ENCODE data around the gene EIF3F.

Gene EIF3F

GRCh38 chr11:7986768-7987559 is at the start of gene EIF3F:
Gene EIF3F, plus strand, starts transcription at chr11:7987337. Its CDS starts 16 bp downstream, at chr11:7987353.
- DNase-seq = peak; percentile 48 to 99 (median 91)

- DNase-seq = no peak
Observed at GRCh38 chr11:7941146-7941545, 46.0 kb upstream of the EIF3F start.

- DNase-seq = no peak
Observed at GRCh38 chr11:7941608-7942007, 45.5 kb upstream of the EIF3F start, which contains the start of gene OR10A3. Gene OR10A3, minus strand, starts transcription at chr11:7941708. Its CDS starts 2,188 bp downstream, at chr11:7939520.

- DNase-seq = no peak
Observed at GRCh38 chr11:7944123-7944522, 43.0 kb upstream of the EIF3F start.

GRCh38 chr11:7949934-7950333 is 37.2 kb upstream of the EIF3F start:
- no peak for DNase-seq

- no peak for DNase-seq
Observed at GRCh38 chr11:7955191-7955590, 31.9 kb upstream of the EIF3F start.

GRCh38 chr11:7964261-7964660 is 22.9 kb upstream of the EIF3F start:
- DNase-seq = no peak

- DNase-seq = no peak
Observed at GRCh38 chr11:7964873-7965272, 22.3 kb upstream of the EIF3F start.

GRCh38 chr11:7965386-7965785 is 21.8 kb upstream of the EIF3F start, which contains the start of gene NLRP10:
Gene NLRP10, minus strand, starts transcription at chr11:7965447. Its CDS starts 1,952 bp downstream, at chr11:7963495.
- no peak for DNase-seq

- DNase-seq = no peak
Observed at GRCh38 chr11:7967097-7967496, 20.0 kb upstream of the EIF3F start.

- no peak for DNase-seq
Observed at GRCh38 chr11:7967826-7968225, 19.3 kb upstream of the EIF3F start.

- DNase-seq = no peak
Observed at GRCh38 chr11:7968686-7969085, 18.5 kb upstream of the EIF3F start.

- DNase-seq = no peak
Observed at GRCh38 chr11:7969756-7970646, 17.1 kb upstream of the EIF3F start.

- no peak for DNase-seq
Observed at GRCh38 chr11:7971846-7972245, 15.3 kb upstream of the EIF3F start.

GRCh38 chr11:7973011-7973410 is 14.1 kb upstream of the EIF3F start:
- DNase-seq = no peak

GRCh38 chr11:7974668-7975067 is 12.5 kb upstream of the EIF3F start:
- DNase-seq = no peak

- no peak for DNase-seq
Observed at GRCh38 chr11:7977232-7977917, 9.8 kb upstream of the EIF3F start.

GRCh38 chr11:7981619-7982157 is 5.4 kb upstream of the EIF3F start:
- DNase-seq = no peak

GRCh38 chr11:7982582-7983119 is 4.5 kb upstream of the EIF3F start:
- no peak for DNase-seq

- DNase-seq = no peak
Observed at GRCh38 chr11:7983832-7984590, 3.1 kb upstream of the EIF3F start.

Data from amygdala (tissue), 56 donors.